Epithelial cell of esophagus (primary cell): Measurements from ENCODE around the gene POLR3G.
A peak's percentile ranks its signal among the peaks of the same experiment; 100 is the strongest.

Source experiments
- DNase-seq: peaks from one replicate; pipeline ENCODE4 v3.0.0; 2010; ENCODE audit warnings: low read depth
- H3K4me3 ChIP-seq: 2 replicates; pipeline ENCODE4 v1.5.1; 2011; ENCODE audit warnings: mild to moderate bottlenecking, low read length, control low read depth
- TF ChIP-seq, protein P1 (sequence below): IDR thresholded peaks from 2 replicates; pipeline ENCODE4 v1.5.1; 2011; ENCODE audit warnings: low read depth, mild to moderate bottlenecking, low read length, control low read depth, inconsistent platforms; ENCODE audit not compliant: insufficient read depth; ENCODE audit errors: missing control alignments

Gene POLR3G

DNA sequence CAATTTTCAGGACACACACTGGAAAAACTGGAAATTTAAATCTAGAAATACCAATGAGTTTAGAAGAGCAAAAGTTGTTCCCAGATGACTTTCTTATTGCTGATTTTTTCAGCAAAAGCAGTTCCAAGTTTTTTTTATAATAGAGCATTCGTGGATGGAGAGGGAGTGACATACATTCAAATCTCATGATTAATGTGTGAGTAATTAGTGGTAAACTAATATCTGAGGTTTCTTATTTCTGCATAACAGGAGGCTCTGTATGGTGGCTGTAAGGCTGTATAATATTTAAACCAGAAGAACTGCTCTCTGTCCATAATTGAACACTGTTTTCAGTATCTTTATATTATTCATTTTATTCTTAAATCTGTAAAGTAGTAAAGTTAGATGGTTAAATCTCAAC, 28.9 kb downstream of the POLR3G start:
- peak; percentile 45 for DNase-seq
- no peak overlapping the region for H3K4me3 ChIP-seq
- TF ChIP-seq, protein P1, sequence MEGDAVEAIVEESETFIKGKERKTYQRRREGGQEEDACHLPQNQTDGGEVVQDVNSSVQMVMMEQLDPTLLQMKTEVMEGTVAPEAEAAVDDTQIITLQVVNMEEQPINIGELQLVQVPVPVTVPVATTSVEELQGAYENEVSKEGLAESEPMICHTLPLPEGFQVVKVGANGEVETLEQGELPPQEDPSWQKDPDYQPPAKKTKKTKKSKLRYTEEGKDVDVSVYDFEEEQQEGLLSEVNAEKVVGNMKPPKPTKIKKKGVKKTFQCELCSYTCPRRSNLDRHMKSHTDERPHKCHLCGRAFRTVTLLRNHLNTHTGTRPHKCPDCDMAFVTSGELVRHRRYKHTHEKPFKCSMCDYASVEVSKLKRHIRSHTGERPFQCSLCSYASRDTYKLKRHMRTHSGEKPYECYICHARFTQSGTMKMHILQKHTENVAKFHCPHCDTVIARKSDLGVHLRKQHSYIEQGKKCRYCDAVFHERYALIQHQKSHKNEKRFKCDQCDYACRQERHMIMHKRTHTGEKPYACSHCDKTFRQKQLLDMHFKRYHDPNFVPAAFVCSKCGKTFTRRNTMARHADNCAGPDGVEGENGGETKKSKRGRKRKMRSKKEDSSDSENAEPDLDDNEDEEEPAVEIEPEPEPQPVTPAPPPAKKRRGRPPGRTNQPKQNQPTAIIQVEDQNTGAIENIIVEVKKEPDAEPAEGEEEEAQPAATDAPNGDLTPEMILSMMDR: no peak

DNA sequence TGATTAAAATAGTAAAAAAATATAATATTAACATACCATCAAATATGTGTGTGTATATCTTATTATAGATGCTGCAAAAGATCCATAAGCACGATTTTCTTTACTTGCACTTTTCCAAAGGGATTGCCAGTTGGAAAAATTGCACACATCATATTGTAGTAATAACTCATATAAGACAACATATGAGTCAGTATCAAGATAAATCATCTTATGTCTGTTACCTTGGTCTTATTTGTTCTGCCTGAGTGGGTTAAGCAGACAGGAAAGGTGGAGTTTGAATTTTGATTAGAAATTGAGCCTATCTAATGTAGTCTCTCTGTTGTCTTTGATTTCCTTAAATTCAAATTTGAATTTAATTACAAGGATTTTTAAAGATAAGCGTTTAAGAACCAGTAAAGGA, 30.1 kb downstream of the POLR3G start:
- H3K4me3 ChIP-seq: no peak overlapping the region
- peak; percentile 43 for DNase-seq
- TF ChIP-seq, protein P1: no peak

DNA sequence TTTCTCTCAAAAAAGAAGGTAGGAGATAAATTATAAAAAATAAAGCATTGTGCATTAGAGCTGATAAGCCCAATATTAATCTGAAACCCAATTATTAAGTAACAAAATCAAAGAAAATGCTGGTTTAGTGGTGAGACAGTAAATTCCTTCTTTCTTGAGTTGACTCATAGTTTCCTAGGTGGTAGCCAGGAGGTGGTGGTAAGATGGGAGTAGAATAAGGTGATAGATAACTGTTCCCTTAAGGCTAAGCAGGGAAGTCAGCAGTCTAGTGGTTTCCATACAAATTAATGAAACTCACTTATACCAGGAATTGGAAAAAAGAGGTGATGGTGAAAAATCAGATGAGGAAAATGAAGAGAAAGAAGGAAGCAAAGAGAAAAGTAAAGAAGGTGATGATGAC, 31.6 kb downstream of the POLR3G start:
- TF ChIP-seq, protein P1: no peak
- H3K4me3 ChIP-seq: no peak overlapping the region
- no peak for DNase-seq

DNA sequence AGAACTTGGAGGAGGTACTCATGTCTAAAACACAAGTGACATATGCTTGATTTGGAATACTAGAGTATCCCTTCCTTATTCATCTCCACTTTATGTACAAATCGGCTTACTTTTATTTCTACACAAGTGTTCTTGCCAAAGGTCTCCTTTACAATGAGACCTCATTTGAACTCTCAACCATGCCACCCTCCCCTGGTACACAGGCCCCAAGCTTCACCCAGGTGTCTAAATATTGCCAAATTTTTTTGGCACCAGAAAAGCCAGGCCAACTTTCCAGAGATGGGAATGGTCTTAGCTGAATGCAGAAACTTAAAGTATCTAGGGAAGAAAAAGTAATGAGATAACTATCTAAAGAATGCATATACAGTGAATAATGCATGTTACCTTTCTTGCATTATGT, 35.8 kb downstream of the POLR3G start:
- TF ChIP-seq, protein P1: no peak
- no peak for DNase-seq
- H3K4me3 ChIP-seq: no peak overlapping the region

DNA sequence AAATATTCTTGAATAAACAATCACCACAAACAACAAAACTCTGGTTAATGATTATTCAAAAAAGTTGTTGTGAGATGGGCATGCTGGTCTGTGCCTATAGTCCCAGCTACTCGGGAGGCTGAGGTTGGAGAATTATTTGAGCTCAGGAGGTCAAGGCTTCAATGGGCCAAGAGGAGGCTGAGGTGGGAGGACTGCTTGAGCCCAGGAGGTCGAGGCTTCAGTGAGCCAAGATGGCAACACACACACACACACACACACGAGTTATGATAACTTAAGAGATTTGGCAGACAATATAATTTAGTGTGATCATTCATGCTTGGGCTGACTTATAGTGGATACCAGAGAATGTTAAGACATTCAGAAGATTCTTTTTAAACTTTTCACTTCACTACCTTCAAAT, 39.9 kb downstream of the POLR3G start:
- DNase-seq: no peak
- TF ChIP-seq, protein P1: no peak

DNA sequence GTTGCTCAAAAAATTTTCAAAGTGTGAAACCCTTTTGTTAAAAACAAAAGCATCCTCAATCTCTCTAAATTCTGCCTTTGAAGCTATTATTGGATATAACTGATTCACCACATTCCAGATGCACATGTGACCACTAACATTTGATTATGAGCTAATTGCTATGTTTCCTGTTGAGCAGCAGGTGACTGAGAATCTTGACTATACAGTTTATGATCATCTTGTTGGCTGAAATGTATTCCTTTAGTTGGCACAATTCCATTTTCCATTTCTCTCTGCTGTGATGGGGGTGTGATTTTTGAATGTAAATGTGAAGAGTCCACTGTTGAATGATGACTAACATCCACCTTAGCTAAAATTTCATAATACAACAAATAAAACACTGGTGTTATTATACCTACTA, 44.0 kb downstream of the POLR3G start:
- TF ChIP-seq, protein P1: no peak
- DNase-seq: peak; percentile 33
- H3K4me3 ChIP-seq: no peak overlapping the region

More for the DNA sequence above, 39.9 kb downstream of the POLR3G start:
- no peak overlapping the region for H3K4me3 ChIP-seq

DNA sequence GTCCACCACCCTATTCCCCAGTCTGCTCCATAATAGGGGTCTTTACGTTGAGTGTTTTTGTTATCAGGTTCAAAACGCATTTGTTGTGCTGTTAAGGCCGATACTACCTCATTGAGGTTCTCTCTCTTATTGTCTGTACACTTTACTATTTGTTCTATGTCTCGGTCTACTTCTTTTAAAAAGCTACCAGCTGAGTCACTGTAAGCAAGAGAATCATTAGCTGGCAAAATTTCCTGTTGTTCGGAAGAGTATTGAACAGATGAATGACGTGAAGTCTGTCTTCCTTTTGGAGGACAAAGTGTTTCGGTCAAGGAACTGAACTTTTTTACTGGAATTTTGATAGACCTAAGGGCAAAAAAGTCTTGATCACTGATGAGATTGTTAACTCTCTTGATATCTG, 44.4 kb downstream of the POLR3G start:
- no peak overlapping the region for H3K4me3 ChIP-seq
- TF ChIP-seq, protein P1: no peak
- DNase-seq: peak; percentile 10
